Measurements from ENCODE around the gene OLAH. TPM values are rescaled to one million over a fixed set of nuclear protein-coding genes. Genes with fewer than 3 reads are reported as not detected.

The OLAH gene
- total RNA-seq, 4 donors from 2014 or later, result 0.26 to 5.6 (median 5.3) TPM; not detected in 1

- H3K27ac ChIP-seq, result no peak overlapping the region
- H3K9me3 ChIP-seq, result no peaks in the 10 kb centered on the region
- H3K36me3 ChIP-seq, result peaks cover 52% of the 10 kb centered on the region
- no peak for DNase-seq (ENCODE audit: low spot score in 2 of 2)
- TF ChIP-seq CTCF (IDR thresholded peaks at IDR 0.05) (no peak), EP300 (IDR thresholded peaks at IDR 0.05) (no peak), POLR2AphosphoS5 (IDR thresholded peaks at IDR 0.05) (no peak), POLR2A (IDR thresholded peaks at IDR 0.05) (no peak)
- no peaks in the 10 kb centered on the region for H3K27me3 ChIP-seq
- WGBS, result 91% methylated on average over 13 of the region's 13 CpGs
- no peaks in the 10 kb centered on the region for H3K4me1 ChIP-seq
- H3K4me3 ChIP-seq, result no peak overlapping the region
Observed at GRCh38 chr10:15112657-15113056, 68.9 kb downstream of the OLAH start.

GRCh38 chr10:15113766-15114165 is 70.0 kb downstream of the OLAH start:
- TF ChIP-seq CTCF (IDR thresholded peaks at IDR 0.05), result no peak
- TF ChIP-seq POLR2AphosphoS5 (IDR thresholded peaks at IDR 0.05), result no peak
- TF ChIP-seq POLR2A (IDR thresholded peaks at IDR 0.05), result no peak
- no peak for TF ChIP-seq EP300 (IDR thresholded peaks at IDR 0.05)
- no peaks in the 10 kb centered on the region for H3K9me3 ChIP-seq
- H3K36me3 ChIP-seq, result peaks cover 53% of the 10 kb centered on the region

GRCh38 chr10:15116225-15116624 is 72.5 kb downstream of the OLAH start:
- Histone ChIP-seq H3K27ac (no peak overlapping the region), H3K36me3 (peaks cover 49% of the 10 kb centered on the region), H3K9me3 (no peaks in the 10 kb centered on the region), H3K27me3 (no peaks in the 10 kb centered on the region), H3K4me1 (no peaks in the 10 kb centered on the region), H3K4me3 (no peak overlapping the region)
- no peak for DNase-seq (ENCODE audit: low spot score in 2 of 2)
- 96% methylated on average over 5 of the region's 5 CpGs for WGBS
- no peak for TF ChIP-seq EP300 (IDR thresholded peaks at IDR 0.05)
- no peak for TF ChIP-seq POLR2A (IDR thresholded peaks at IDR 0.05)
- no peak for TF ChIP-seq CTCF (IDR thresholded peaks at IDR 0.05)
- no peak for TF ChIP-seq POLR2AphosphoS5 (IDR thresholded peaks at IDR 0.05)

More at GRCh38 chr10:15113766-15114165, 70.0 kb downstream of the OLAH start:
- no peak overlapping the region for H3K4me3 ChIP-seq
- H3K27ac ChIP-seq, result no peak overlapping the region
- H3K27me3 ChIP-seq, result no peaks in the 10 kb centered on the region
- no peaks in the 10 kb centered on the region for H3K4me1 ChIP-seq
- WGBS, result 89% methylated on average over 4 of the region's 4 CpGs
- no peak for DNase-seq (ENCODE audit: low spot score in 2 of 2)

- Histone ChIP-seq H3K4me3 (no peak overlapping the region), H3K27me3 (no peaks in the 10 kb centered on the region), H3K9me3 (no peaks in the 10 kb centered on the region), H3K36me3 (peaks cover 43% of the 10 kb centered on the region), H3K4me1 (no peaks in the 10 kb centered on the region), H3K27ac (no peak overlapping the region)
- DNase-seq (ENCODE audit: low spot score in 2 of 2), result no peak
- WGBS, result 86% methylated on average over 1 of the region's 1 CpG
- no peak for TF ChIP-seq CTCF (IDR thresholded peaks at IDR 0.05)
- TF ChIP-seq POLR2AphosphoS5 (IDR thresholded peaks at IDR 0.05), result no peak
- TF ChIP-seq POLR2A (IDR thresholded peaks at IDR 0.05), result no peak
- no peak for TF ChIP-seq EP300 (IDR thresholded peaks at IDR 0.05)
Observed at GRCh38 chr10:15118615-15119014, 74.9 kb downstream of the OLAH start.

- no peaks in the 10 kb centered on the region for H3K27me3 ChIP-seq
- TF ChIP-seq CTCF (IDR thresholded peaks at IDR 0.05), result no peak
- TF ChIP-seq POLR2A (IDR thresholded peaks at IDR 0.05), result no peak
- no peak for TF ChIP-seq POLR2AphosphoS5 (IDR thresholded peaks at IDR 0.05)
- no peak for TF ChIP-seq EP300 (IDR thresholded peaks at IDR 0.05)
- DNase-seq (ENCODE audit: low spot score in 2 of 2), result no peak
- no peak overlapping the region for H3K27ac ChIP-seq
- no peak overlapping the region for H3K4me3 ChIP-seq
- H3K36me3 ChIP-seq, result peaks cover 55% of the 10 kb centered on the region
- no peaks in the 10 kb centered on the region for H3K9me3 ChIP-seq
- H3K4me1 ChIP-seq, result no peaks in the 10 kb centered on the region
- WGBS, result 92% methylated on average over 5 of the region's 5 CpGs
Observed at GRCh38 chr10:15120523-15120922, 76.8 kb downstream of the OLAH start.

Measured in suprapubic skin (tissue), 4 donors.